ENCODE results near the gene MPP2.

The MPP2 gene

GRCh38 chr17:43825567-43825966, 81.8 kb downstream of the MPP2 start:
- TF ChIP-seq ZNF670 (tag by site-specific recombination; IDR thresholded peaks at IDR 0.05; ENCODE audit: low read depth), result no peak
- no peak for TF ChIP-seq ZNF501 (tag by site-specific recombination; IDR thresholded peaks at IDR 0.05)
- no peak for TF ChIP-seq ZNF239 (tag by site-specific recombination; IDR thresholded peaks at IDR 0.05)
- TF ChIP-seq ZNF37A (tag by site-specific recombination; IDR thresholded peaks at IDR 0.05), result no peak
- no peak for TF ChIP-seq ZBTB8A (tag by site-specific recombination; IDR thresholded peaks at IDR 0.05)
- no peak for TF ChIP-seq ZNF521 (tag by site-specific recombination; IDR thresholded peaks at IDR 0.05)
- no peak for TF ChIP-seq ZSCAN4 (tag by site-specific recombination; IDR thresholded peaks at IDR 0.05)
- no peak for TF ChIP-seq ZNF140 (tag by site-specific recombination; IDR thresholded peaks at IDR 0.05)
- TF ChIP-seq ZBTB6 (tag by site-specific recombination; IDR thresholded peaks at IDR 0.05), result no peak
- no peak for TF ChIP-seq YY1 (tag by site-specific recombination; IDR thresholded peaks at IDR 0.05)
- no peak for TF ChIP-seq ZNF785 (tag by site-specific recombination; IDR thresholded peaks at IDR 0.05)
- TF ChIP-seq ZXDB (tag by site-specific recombination; IDR thresholded peaks at IDR 0.05), result no peak
- no peak for TF ChIP-seq ZNF548 (tag by site-specific recombination; IDR thresholded peaks at IDR 0.05)
- no peak for TF ChIP-seq ZBTB48 (tag by site-specific recombination; IDR thresholded peaks at IDR 0.05)
- TF ChIP-seq REPIN1 (tag by site-specific recombination; IDR thresholded peaks at IDR 0.05; ENCODE audit: low read depth), result no peak
- no peak for TF ChIP-seq HIC1 (tag by site-specific recombination; IDR thresholded peaks at IDR 0.05)
- no peak for TF ChIP-seq ZNF433 (tag by site-specific recombination; IDR thresholded peaks at IDR 0.05; ENCODE audit: low read depth)
- TF ChIP-seq ZNF623 (tag by site-specific recombination; IDR thresholded peaks at IDR 0.05), result no peak
- TF ChIP-seq ZNF837 (tag by site-specific recombination; IDR thresholded peaks at IDR 0.05), result no peak
- no peak for TF ChIP-seq ZBTB17 (tag by site-specific recombination; IDR thresholded peaks at IDR 0.05)
- ChIA-PET CTCF (interaction anchor here (0.9 to 1.2 kb wide), 2 partner anchors 15 to 59 kb away, joined by 3 read pairs; no protein-coding TSS in a partner anchor), POLR2A (interaction anchor here (1.0 kb wide), 1 partner anchor 178 kb away, joined by 4 read pairs; no protein-coding TSS in a partner anchor)
- Histone ChIP-seq H3K36me3 (ENCODE audit: control insufficient read depth in 2 of 2, insufficient read depth in 1 of 2, low read length in 2 of 2) (peaks cover 18 to 87% of the 10 kb centered on the region in 2 experiments), H3K27ac (ENCODE audit: extremely low read depth, low read depth, low read length) (no peak overlapping the region), H3K4me1 (ENCODE audit: control insufficient read depth, insufficient read depth, low read length) (no peaks in the 10 kb centered on the region), H3K4me3 (ENCODE audit: low read depth, low read length) (no peak overlapping the region), H3K9me3 (ENCODE audit: control insufficient read depth, insufficient read depth, low read depth, low read length) (no peaks in the 10 kb centered on the region)
